ENCODE measurements around the gene EPAS1. TPM values are rescaled to one million over a fixed set of nuclear protein-coding genes. Genes with fewer than 3 reads are reported as not detected.

Gene EPAS1
- total and polyA plus RNA-seq, 9 of the 15 experiments (the other 6 are each of a cell fraction or from before 2014, with no cell fraction given) = 0.25 to 11.2 (median 4.1) TPM

- POLR2A ChIA-PET = interaction anchor here (0.6 to 2.2 kb wide), 7 partner anchors 10 to 54 kb away, joined by 3 to 7 read pairs (median 4); no protein-coding TSS in a partner anchor
Observed at GRCh38 chr2:46303233-46303632, 6.0 kb downstream of the EPAS1 start.

More at GRCh38 chr2:46303233-46303632, 6.0 kb downstream of the EPAS1 start:
- CTCF ChIA-PET (ENCODE audit: low intra/inter-chr PET ratio) = no interaction called here
- Histone ChIP-seq H3K27ac (ENCODE audit: extremely low read depth, low read depth, low read length) (no peak overlapping the region), H3K4me2 (ENCODE audit: insufficient read depth, low read length) (no peak overlapping the region), H3K9ac (ENCODE audit: insufficient read depth in 1 of 2, low read depth in 2 of 2, low read length in 2 of 2) (no peak overlapping the region), H3K4me1 (replicated peaks in 1 of 2; ENCODE audit: control insufficient read depth in 2 of 2, insufficient read depth in 2 of 2, low read length in 2 of 2) (peaks cover 24% of the 10 kb centered on the region in 2 experiments), H3K9me1 (ENCODE audit: control insufficient read depth, insufficient read depth, low read length) (peaks cover 4% of the 10 kb centered on the region), H4K20me1 (replicated peaks; ENCODE audit: control insufficient read depth, insufficient read depth, low read length) (peaks cover 4% of the 10 kb centered on the region; the same call in 1 of the 2 replicates), H3K79me2 (ENCODE audit: control insufficient read depth, insufficient read depth, low read length) (no peaks in the 10 kb centered on the region; the same call in 2 of the 3 replicates), H3K27me3 (ENCODE audit: control insufficient read depth in 2 of 2, insufficient read depth in 2 of 2, low read length in 2 of 2) (peaks cover 3 to 13% of the 10 kb centered on the region in 2 experiments; a peak in 3 of 5 replicates), H3K9me3 (replicated peaks; ENCODE audit: control insufficient read depth, insufficient read depth, low read depth, low read length) (no peaks in the 10 kb centered on the region), H3K36me3 (ENCODE audit: control insufficient read depth, insufficient read depth, low read length) (no peaks in the 10 kb centered on the region), H3K4me3 (no peak overlapping the region), H2AFZ (ENCODE audit: low read depth, low read length) (no peak overlapping the region)
- intact Hi-C loops (cut with micrococcal nuclease) = no loop called here
- no TSS peak for BruUV-seq (replicated peaks)
- in situ Hi-C loops (cut with MboI) = no loop called here
- 39% methylated on average over 3 of the region's 3 CpGs for WGBS (ENCODE audit: insufficient coverage, low coverage, missing lambda C conversion rate)
- TF ChIP-seq ZNF561 (CRISPR knock-in tag; conservative IDR thresholded peaks at IDR 0.05) (no peak), IRF9 (tag; IDR thresholded peaks at IDR 0.05) (no peak), HLTF (IDR thresholded peaks at IDR 0.05) (no peak), NFATC3 (IDR thresholded peaks at IDR 0.05) (no peak), PCBP1 (IDR thresholded peaks at IDR 0.05; ENCODE audit: low read depth, low read length, poor library complexity, severe bottlenecking) (no peak), DACH1 (IDR thresholded peaks at IDR 0.05; ENCODE audit: partially characterized antibody) (no peak), HMBOX1 (IDR thresholded peaks at IDR 0.05) (no peak), ZNF512 (tag; IDR thresholded peaks at IDR 0.05) (no peak), ZNF717 (CRISPR knock-in tag; IDR thresholded peaks at IDR 0.05) (no peak), MEF2A (IDR thresholded peaks at IDR 0.05; ENCODE audit: control insufficient read depth, low read depth, low read length) (no peak), CTBP1 (IDR thresholded peaks at IDR 0.05; ENCODE audit: borderline replicate concordance) (no peak), ZSCAN29 (IDR thresholded peaks at IDR 0.05) (no peak)
- ATAC-seq = no peak
- DNase-seq (ENCODE audit: extremely low read depth in 1 of 4, low spot score in 3 of 4) = no peak
- FAIRE-seq = no peak
